Measurements from ENCODE around the gene ADARB2.

DNA sequence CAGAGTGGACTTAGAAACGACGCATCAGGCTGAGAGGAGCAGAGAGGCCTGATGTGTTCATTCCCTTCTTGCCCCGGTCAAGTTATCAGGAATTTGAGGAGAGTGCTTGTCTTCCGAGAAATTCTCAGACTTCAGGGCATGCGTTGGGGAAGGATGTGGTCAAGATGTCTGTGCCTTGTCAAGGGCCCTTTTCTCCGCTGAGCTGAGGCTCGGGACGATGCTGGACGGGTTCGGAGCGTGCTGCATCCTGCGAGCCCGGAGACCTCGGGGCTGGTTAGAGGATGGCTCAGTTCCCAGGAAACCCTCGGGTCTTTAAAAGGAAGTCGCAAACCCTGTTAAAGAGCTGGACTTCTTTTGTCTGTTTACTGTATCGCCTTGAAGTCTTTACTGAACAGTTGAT is 325.4 kb downstream of the ADARB2 start:
- TF ChIP-seq, protein P1, sequence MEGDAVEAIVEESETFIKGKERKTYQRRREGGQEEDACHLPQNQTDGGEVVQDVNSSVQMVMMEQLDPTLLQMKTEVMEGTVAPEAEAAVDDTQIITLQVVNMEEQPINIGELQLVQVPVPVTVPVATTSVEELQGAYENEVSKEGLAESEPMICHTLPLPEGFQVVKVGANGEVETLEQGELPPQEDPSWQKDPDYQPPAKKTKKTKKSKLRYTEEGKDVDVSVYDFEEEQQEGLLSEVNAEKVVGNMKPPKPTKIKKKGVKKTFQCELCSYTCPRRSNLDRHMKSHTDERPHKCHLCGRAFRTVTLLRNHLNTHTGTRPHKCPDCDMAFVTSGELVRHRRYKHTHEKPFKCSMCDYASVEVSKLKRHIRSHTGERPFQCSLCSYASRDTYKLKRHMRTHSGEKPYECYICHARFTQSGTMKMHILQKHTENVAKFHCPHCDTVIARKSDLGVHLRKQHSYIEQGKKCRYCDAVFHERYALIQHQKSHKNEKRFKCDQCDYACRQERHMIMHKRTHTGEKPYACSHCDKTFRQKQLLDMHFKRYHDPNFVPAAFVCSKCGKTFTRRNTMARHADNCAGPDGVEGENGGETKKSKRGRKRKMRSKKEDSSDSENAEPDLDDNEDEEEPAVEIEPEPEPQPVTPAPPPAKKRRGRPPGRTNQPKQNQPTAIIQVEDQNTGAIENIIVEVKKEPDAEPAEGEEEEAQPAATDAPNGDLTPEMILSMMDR (IDR thresholded peaks at IDR 0.05) = no peak
- no peak for TF ChIP-seq EP300 (IDR thresholded peaks at IDR 0.05)

Data from esophagus muscularis mucosa (tissue), 3 donors.